K562 (cell line): ENCODE data around the gene MDH2. TPM values are rescaled to one million over a fixed set of nuclear protein-coding genes. Genes with fewer than 3 reads are reported as not detected.

Experiments
- ETV1 ChIP-seq: fragments of 450-650 bp; conservative IDR thresholded peaks from 2 replicates; pipeline ENCODE4 v1.6.1; 2016; ENCODE audit warnings: missing genetic modification characterization, control low read depth, low read depth, missing compliant biosample characterization
- FOXP1 ChIP-seq: sonication (generic); formaldehyde crosslinking; IDR thresholded peaks from 2 replicates; pipeline ENCODE4 v1.8.0; 2022; ENCODE audit warnings: mild to moderate bottlenecking, missing genetic modification reagents
- GTF2E2 ChIP-seq: fragments of 200-800 bp; sonication (Bioruptor generic); IDR thresholded peaks from 2 replicates; pipeline ENCODE4 v1.6.1; 2016; ENCODE audit warnings: missing genetic modification characterization, missing compliant biosample characterization
- HNRNPLL ChIP-seq: fragments of 200-400 bp; formaldehyde crosslinking; IDR thresholded peaks from 2 replicates; pipeline ENCODE4 v1.6.1; 2017; ENCODE audit warnings: low read length, low read depth, mild to moderate bottlenecking; ENCODE audit not compliant: poor library complexity, severe bottlenecking
- MCM7 ChIP-seq, 2 experiments: fragments of 450-650 bp; IDR thresholded peaks; 2 replicates each; pipeline ENCODE4 v1.6.1; 2016 to 2018
- NFIC ChIP-seq: fragments of 450-650 bp; IDR thresholded peaks from 2 replicates; pipeline ENCODE4 v1.6.1; 2017; ENCODE audit warnings: mild to moderate bottlenecking, inconsistent platforms
- NFXL1 ChIP-seq: fragments of 450-650 bp; formaldehyde crosslinking; IDR thresholded peaks from 2 replicates; pipeline ENCODE4 v1.4.0; 2021; ENCODE audit warnings: mild to moderate bottlenecking
- NUFIP1 ChIP-seq: fragments of 450-650 bp; IDR thresholded peaks from 2 replicates; pipeline ENCODE4 v1.6.1; 2018; ENCODE audit not compliant: partially characterized antibody
- RNF2 ChIP-seq: sonication (generic); IDR thresholded peaks from 2 replicates; pipeline ENCODE4 v1.6.1; 2016
- SAFB ChIP-seq: fragments of 200-400 bp; formaldehyde crosslinking; IDR thresholded peaks from 2 replicates; pipeline ENCODE4 v1.6.1; 2017; ENCODE audit warnings: low read depth, low read length, borderline replicate concordance
- polyA plus RNA-seq, 8 experiments: library from polyadenylated mRNA; depleted of rRNA in 4 of 8; stranded (reverse) in 5 of 8; unstranded in 3 of 8; fragments of >200 nt; fragmentation: Nextera tagmentation in 2 of 8; fragmentation: Illumina TruSeq in 1 of 8; extraction: Ambion mirVana in 2 of 8; extraction: Trizol in 1 of 8; gene quantifications; 2 replicates each; pipeline versions ENCODE4 v1.2.1 to v1.2.3, GENCODE V29; 2011 to 2014; ENCODE audit warnings: inconsistent platforms in 1 of 8, missing spikeins in 1 of 8
- total RNA-seq, 7 experiments: library from RNA; depleted of rRNA in 6 of 7; stranded (reverse); fragments of >200 nt in 6 of 7; fragmentation: Illumina TruSeq in 2 of 7; extraction: Trizol in 2 of 7; gene quantifications; 2 replicates each; pipeline versions ENCODE4 v1.2.1 to v1.2.3, GENCODE V29; 2011 to 2021; ENCODE audit warnings: low replicate concordance in 1 of 7
- TF ChIP-seq, protein P1 (sequence below): IDR thresholded peaks from 2 replicates; pipeline ENCODE4 v1.6.1; 2012; ENCODE audit warnings: low read depth, low read length, improper control_type of control experiment, borderline replicate concordance
- TF ChIP-seq, protein P2 (sequence below): sonication (generic); formaldehyde crosslinking; IDR thresholded peaks from 2 replicates; pipeline ENCODE4 v1.8.0; 2022; ENCODE audit warnings: missing genetic modification reagents, mild to moderate bottlenecking, borderline replicate concordance
- TF ChIP-seq, protein P3 (sequence below), 2 experiments: fragments of 450-650 bp in 1 of 2; IDR thresholded peaks; 2 replicates each; pipeline ENCODE4 v1.6.1; 2011 to 2017; ENCODE audit warnings: low read depth in 2 of 2, antibody characterized with exemption in 1 of 2, borderline replicate concordance in 1 of 2, low read length in 1 of 2, mild to moderate bottlenecking in 1 of 2, mixed read lengths in 1 of 2; ENCODE audit not compliant: control insufficient read depth in 1 of 2
- TF ChIP-seq, protein P4 (sequence below): fragments of 250-450 bp; sonication (Bioruptor Pico); IDR thresholded peaks from 2 replicates; pipeline ENCODE4 v1.4.0; 2020; ENCODE audit warnings: mild to moderate bottlenecking
- TF ChIP-seq, protein P5 (sequence below): fragments of 150-350 bp; IDR thresholded peaks from 2 replicates; pipeline ENCODE4 v1.6.1; 2014; ENCODE audit warnings: low read depth, mild to moderate bottlenecking, low read length, borderline replicate concordance

MDH2 gene
- total and polyA plus RNA-seq, 9 of the 15 experiments (the other 6 are each of a cell fraction or from before 2014, with no cell fraction given) = 106 to 701 (median 242) TPM

DNA sequence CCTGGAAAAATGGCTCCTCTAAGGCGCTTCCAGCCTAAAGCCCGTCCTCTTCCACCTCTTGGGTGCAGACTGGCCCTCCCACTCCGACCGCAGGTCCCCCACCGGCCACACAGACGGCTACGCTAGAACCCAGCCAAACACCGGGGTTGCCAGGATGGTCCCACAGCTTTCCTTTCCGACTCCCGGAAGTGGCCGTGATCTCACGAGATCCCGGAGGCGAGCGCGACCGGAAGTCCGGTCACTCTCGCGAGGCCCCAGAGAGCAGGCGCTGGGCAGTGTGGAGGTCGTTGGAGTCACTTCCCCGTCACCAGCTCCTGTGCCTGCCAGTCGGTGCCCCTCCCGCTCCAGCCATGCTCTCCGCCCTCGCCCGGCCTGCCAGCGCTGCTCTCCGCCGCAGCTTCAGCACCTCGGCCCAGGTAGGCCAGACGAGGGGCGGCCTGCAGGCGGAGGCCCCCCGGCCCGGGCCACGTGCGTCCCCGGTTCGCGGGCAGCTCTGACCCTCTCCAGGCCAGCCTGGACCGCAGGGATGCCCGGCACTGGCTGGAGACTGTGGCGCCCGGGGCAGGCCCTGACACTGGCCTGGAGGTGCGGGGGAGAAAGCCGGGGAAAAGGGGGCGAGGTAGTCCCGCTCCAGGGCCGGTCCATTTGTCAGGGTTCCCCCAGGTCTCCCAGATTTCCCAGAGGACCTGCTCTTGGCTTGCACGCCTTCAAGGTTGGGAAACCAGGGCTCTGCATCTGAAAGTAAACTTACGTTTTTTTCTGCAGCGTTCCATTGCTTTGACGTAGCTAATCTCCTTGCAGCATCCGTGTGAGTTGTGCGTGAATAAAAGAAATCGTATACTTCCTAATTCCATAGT, at the start of gene MDH2, which contains the start of gene STYXL1 (continued):
- TF ChIP-seq, protein P1, sequence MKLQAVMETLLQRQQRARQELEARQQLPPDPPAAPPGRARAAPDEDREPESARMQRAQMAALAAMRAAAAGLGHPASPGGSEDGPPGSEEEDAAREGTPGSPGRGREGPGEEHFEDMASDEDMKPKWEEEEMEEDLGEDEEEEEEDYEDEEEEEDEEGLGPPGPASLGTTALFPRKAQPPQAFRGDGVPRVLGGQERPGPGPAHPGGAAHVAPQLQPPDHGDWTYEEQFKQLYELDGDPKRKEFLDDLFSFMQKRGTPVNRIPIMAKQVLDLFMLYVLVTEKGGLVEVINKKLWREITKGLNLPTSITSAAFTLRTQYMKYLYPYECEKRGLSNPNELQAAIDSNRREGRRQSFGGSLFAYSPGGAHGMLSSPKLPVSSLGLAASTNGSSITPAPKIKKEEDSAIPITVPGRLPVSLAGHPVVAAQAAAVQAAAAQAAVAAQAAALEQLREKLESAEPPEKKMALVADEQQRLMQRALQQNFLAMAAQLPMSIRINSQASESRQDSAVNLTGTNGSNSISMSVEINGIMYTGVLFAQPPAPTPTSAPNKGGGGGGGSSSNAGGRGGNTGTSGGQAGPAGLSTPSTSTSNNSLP = no peak
- TF ChIP-seq, protein P2, sequence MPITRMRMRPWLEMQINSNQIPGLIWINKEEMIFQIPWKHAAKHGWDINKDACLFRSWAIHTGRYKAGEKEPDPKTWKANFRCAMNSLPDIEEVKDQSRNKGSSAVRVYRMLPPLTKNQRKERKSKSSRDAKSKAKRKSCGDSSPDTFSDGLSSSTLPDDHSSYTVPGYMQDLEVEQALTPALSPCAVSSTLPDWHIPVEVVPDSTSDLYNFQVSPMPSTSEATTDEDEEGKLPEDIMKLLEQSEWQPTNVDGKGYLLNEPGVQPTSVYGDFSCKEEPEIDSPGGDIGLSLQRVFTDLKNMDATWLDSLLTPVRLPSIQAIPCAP (CRISPR knock-in tag) = no peak; the same call in 1 of the 2 replicates
- TF ChIP-seq FOXP1 (CRISPR knock-in tag) (no peak), ETV1 (tag) (peak; percentile 97), GTF2E2 (tag) (peak; percentile 96; the same call in 1 of the 2 replicates), MCM7 (IDR thresholded peaks at IDR 0.05) (no peak), RNF2 (0 out of 2 replicates have a peak, but pooled peaks have one; percentile 32), NUFIP1 (no peak), NFIC (peak; percentile 68), SAFB (0 out of 2 replicates have a peak, but pooled peaks have one; percentile 14), HNRNPLL (peak; percentile 84), NFXL1 (no peak)
- TF ChIP-seq, protein P3, sequence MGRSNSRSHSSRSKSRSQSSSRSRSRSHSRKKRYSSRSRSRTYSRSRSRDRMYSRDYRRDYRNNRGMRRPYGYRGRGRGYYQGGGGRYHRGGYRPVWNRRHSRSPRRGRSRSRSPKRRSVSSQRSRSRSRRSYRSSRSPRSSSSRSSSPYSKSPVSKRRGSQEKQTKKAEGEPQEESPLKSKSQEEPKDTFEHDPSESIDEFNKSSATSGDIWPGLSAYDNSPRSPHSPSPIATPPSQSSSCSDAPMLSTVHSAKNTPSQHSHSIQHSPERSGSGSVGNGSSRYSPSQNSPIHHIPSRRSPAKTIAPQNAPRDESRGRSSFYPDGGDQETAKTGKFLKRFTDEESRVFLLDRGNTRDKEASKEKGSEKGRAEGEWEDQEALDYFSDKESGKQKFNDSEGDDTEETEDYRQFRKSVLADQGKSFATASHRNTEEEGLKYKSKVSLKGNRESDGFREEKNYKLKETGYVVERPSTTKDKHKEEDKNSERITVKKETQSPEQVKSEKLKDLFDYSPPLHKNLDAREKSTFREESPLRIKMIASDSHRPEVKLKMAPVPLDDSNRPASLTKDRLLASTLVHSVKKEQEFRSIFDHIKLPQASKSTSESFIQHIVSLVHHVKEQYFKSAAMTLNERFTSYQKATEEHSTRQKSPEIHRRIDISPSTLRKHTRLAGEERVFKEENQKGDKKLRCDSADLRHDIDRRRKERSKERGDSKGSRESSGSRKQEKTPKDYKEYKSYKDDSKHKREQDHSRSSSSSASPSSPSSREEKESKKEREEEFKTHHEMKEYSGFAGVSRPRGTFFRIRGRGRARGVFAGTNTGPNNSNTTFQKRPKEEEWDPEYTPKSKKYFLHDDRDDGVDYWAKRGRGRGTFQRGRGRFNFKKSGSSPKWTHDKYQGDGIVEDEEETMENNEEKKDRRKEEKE (IDR thresholded peaks at IDR 0.05; ENCODE audit: borderline replicate concordance in 1 of 2, control insufficient read depth in 1 of 2, low read depth in 2 of 2, low read length in 1 of 2) = peak in 1 of 2 experiments; percentile 92; a peak in 2 of 4 replicates
- TF ChIP-seq, protein P4, sequence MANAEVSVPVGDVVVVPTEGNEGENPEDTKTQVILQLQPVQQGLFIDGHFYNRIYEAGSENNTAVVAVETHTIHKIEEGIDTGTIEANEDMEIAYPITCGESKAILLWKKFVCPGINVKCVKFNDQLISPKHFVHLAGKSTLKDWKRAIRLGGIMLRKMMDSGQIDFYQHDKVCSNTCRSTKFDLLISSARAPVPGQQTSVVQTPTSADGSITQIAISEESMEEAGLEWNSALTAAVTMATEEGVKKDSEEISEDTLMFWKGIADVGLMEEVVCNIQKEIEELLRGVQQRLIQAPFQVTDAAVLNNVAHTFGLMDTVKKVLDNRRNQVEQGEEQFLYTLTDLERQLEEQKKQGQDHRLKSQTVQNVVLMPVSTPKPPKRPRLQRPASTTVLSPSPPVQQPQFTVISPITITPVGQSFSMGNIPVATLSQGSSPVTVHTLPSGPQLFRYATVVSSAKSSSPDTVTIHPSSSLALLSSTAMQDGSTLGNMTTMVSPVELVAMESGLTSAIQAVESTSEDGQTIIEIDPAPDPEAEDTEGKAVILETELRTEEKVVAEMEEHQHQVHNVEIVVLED (CRISPR knock-in tag) = no peak
- TF ChIP-seq, protein P5, sequence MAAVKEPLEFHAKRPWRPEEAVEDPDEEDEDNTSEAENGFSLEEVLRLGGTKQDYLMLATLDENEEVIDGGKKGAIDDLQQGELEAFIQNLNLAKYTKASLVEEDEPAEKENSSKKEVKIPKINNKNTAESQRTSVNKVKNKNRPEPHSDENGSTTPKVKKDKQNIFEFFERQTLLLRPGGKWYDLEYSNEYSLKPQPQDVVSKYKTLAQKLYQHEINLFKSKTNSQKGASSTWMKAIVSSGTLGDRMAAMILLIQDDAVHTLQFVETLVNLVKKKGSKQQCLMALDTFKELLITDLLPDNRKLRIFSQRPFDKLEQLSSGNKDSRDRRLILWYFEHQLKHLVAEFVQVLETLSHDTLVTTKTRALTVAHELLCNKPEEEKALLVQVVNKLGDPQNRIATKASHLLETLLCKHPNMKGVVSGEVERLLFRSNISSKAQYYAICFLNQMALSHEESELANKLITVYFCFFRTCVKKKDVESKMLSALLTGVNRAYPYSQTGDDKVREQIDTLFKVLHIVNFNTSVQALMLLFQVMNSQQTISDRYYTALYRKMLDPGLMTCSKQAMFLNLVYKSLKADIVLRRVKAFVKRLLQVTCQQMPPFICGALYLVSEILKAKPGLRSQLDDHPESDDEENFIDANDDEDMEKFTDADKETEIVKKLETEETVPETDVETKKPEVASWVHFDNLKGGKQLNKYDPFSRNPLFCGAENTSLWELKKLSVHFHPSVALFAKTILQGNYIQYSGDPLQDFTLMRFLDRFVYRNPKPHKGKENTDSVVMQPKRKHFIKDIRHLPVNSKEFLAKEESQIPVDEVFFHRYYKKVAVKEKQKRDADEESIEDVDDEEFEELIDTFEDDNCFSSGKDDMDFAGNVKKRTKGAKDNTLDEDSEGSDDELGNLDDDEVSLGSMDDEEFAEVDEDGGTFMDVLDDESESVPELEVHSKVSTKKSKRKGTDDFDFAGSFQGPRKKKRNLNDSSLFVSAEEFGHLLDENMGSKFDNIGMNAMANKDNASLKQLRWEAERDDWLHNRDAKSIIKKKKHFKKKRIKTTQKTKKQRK = no peak
